ENCODE measurements around the gene BRINP3.

- TF ChIP-seq MYC (IDR thresholded peaks at IDR 0.05; ENCODE audit: low read depth, low read length) = no peak
- TF ChIP-seq MYC (CRISPR knock-in tag; IDR thresholded peaks at IDR 0.05; ENCODE audit: borderline replicate concordance, low read depth) = no peak
- TF ChIP-seq SRSF9 (IDR thresholded peaks at IDR 0.05; ENCODE audit: borderline replicate concordance, low read depth, low read length) = no peak
- no peak for TF ChIP-seq RBM15 (IDR thresholded peaks at IDR 0.05; ENCODE audit: insufficient read depth, low read length)
- TF ChIP-seq GTF2F1 (IDR thresholded peaks at IDR 0.05; ENCODE audit: low read depth, low read length) = no peak
- TF ChIP-seq FOS (IDR thresholded peaks at IDR 0.05; ENCODE audit: extremely low read depth, insufficient read length) = no peak
- TF ChIP-seq CTBP1 (IDR thresholded peaks at IDR 0.05; ENCODE audit: borderline replicate concordance) = no peak
- no peak for TF ChIP-seq PKNOX1 (IDR thresholded peaks at IDR 0.05)
These were observed 298.8 kb downstream of the BRINP3 start for GRCh38 chr1:190178827-190179226.
